Keratinocyte (primary cell): Measurements from ENCODE around the gene EYA4. TPM values are rescaled to one million over a fixed set of nuclear protein-coding genes. Genes with fewer than 3 reads are reported as not detected.

Experiments used
- DNase-seq: peaks from one replicate; pipeline ENCODE4 v3.0.0-alpha.2; 2011; ENCODE audit warnings: low read depth, missing footprints, low spot score
- FAIRE-seq: peaks from 2 replicates; lab custom pipeline; 2011; peaks lifted over from hg19 to GRCh38; lab: Jason Lieb, UNC
- H2AFZ ChIP-seq: 2 replicates; pipeline ENCODE4 v1.6.0; 2012; ENCODE audit warnings: low read length, control low read depth, inconsistent platforms; ENCODE audit not compliant: control insufficient read depth
- H3K27ac ChIP-seq: 2 replicates; pipeline ENCODE4 v1.5.1; 2011; ENCODE audit warnings: low read length; ENCODE audit not compliant: control insufficient read depth, insufficient read depth
- H3K27me3 ChIP-seq: 3 replicates; pipeline ENCODE4 v1.6.0; 2011; ENCODE audit warnings: low read length; ENCODE audit not compliant: control insufficient read depth, insufficient read depth; ENCODE audit errors: extremely low read depth
- H3K36me3 ChIP-seq, 2 experiments: 2 replicates in 1 of 2; 3 replicates in 1 of 2; pipeline ENCODE4 v1.5.1; 2011; ENCODE audit warnings: low read length in 2 of 2, mild to moderate bottlenecking in 1 of 2; ENCODE audit not compliant: control insufficient read depth in 2 of 2, insufficient read depth in 2 of 2; ENCODE audit errors: extremely low read depth in 1 of 2
- H3K4me1 ChIP-seq: 3 replicates; pipeline ENCODE4 v1.5.1; 2011; ENCODE audit warnings: low read length; ENCODE audit not compliant: control insufficient read depth, insufficient read depth; ENCODE audit errors: extremely low read depth
- H3K4me2 ChIP-seq: 3 replicates; pipeline ENCODE4 v1.6.0; 2011; ENCODE audit warnings: low read depth, low read length; ENCODE audit not compliant: control insufficient read depth, insufficient read depth; ENCODE audit errors: extremely low read depth
- H3K4me3 ChIP-seq, 3 experiments: fragments of 200-600 bp in 1 of 3; sonication (generic) in 1 of 3; 2 replicates in 2 of 3; 3 replicates in 1 of 3; pipeline ENCODE4 v1.5.1; 2011 to 2016; ENCODE audit warnings: low read length in 3 of 3, mild to moderate bottlenecking in 3 of 3, control low read depth in 2 of 3, inconsistent platforms in 1 of 3, low read depth in 1 of 3, mixed read lengths in 1 of 3, mixed run types in 1 of 3, moderate library complexity in 1 of 3; ENCODE audit not compliant: control insufficient read depth in 2 of 3, insufficient read depth in 2 of 3; ENCODE audit errors: extremely low read depth in 1 of 3
- H3K79me2 ChIP-seq: 2 replicates; pipeline ENCODE4 v1.6.0; 2012; ENCODE audit warnings: low read length; ENCODE audit not compliant: control insufficient read depth, insufficient read depth
- H3K9ac ChIP-seq: 3 replicates; pipeline ENCODE4 v1.6.0; 2011; ENCODE audit warnings: low read length; ENCODE audit not compliant: control insufficient read depth, insufficient read depth; ENCODE audit errors: extremely low read depth
- H3K9me1 ChIP-seq: 3 replicates; pipeline ENCODE4 v1.6.0; 2011; ENCODE audit warnings: low read length; ENCODE audit not compliant: control insufficient read depth, insufficient read depth; ENCODE audit errors: extremely low read depth
- H3K9me3 ChIP-seq: 2 replicates; pipeline ENCODE4 v1.5.1; 2012; ENCODE audit warnings: low read depth, low read length; ENCODE audit not compliant: control insufficient read depth
- H4K20me1 ChIP-seq: 3 replicates; pipeline ENCODE4 v1.6.0; 2011; ENCODE audit warnings: low read length; ENCODE audit not compliant: control insufficient read depth, insufficient read depth; ENCODE audit errors: extremely low read depth
- EZH2 ChIP-seq: IDR thresholded peaks from one replicate; pipeline ENCODE4 v1.6.1; 2012; ENCODE audit warnings: inconsistent platforms, mild to moderate bottlenecking, low read length, moderate library complexity
- dilution Hi-C: fragments of 300-500 bp; cut with MboI; formaldehyde crosslinking; loops from one replicate; pipeline ENCODE4 v1.7.0; 2020; ENCODE audit warnings: low sequenced_read_pairs; ENCODE audit not compliant: extremely low pct_ligation_motif_present
- polyA plus RNA-seq, 5 experiments: library from polyadenylated mRNA; depleted of rRNA in 3 of 5; stranded (reverse) in 3 of 5; stranded (forward) in 1 of 5; unstranded in 1 of 5; fragments of >200 nt; gene quantifications; 1 replicate in 1 of 5; 2 replicates in 3 of 5; 3 replicates in 1 of 5; pipeline versions ENCODE4 v1.2.1 to v1.2.3, GENCODE V29; 2011 to 2012; ENCODE audit warnings: missing spikeins in 2 of 5, low read depth in 1 of 5, low replicate concordance in 1 of 5
- TF ChIP-seq, protein P1 (sequence below), 3 experiments: IDR thresholded peaks in 1 of 3; conservative IDR thresholded peaks in 1 of 3; optimal IDR thresholded peaks in 1 of 3; 2 replicates in 2 of 3; 3 replicates in 1 of 3; pipeline versions ENCODE3 to v1.5.1; 2011; ENCODE audit warnings: low read length in 3 of 3, mild to moderate bottlenecking in 3 of 3, moderate library complexity in 2 of 3, control low read depth in 1 of 3, inconsistent platforms in 1 of 3; ENCODE audit not compliant: insufficient read depth in 2 of 3; ENCODE audit errors: extremely low read depth in 1 of 3

Gene EYA4
- polyA plus RNA-seq, 1 donor (not counting 4 experiments of a cell fraction or from before 2014, with no cell fraction given): 0.01 TPM

DNA sequence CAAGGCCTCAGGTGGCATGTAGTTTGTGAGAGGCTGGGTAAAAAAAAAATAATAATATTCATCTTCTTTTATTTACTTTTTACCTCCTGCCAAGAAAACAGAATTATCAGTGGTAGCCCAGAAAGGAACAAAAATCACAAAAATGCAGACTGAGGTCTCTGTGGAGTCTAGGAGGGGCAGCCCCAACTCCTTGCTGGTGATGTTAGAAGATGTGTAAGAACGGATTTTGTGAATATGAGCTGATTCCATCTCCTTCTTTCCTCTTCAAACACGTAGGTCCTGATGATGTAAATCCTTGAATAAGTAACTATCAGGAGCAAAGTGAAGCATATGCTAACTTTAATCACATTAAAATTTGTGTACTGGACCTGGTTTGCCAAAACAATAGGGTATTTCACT, 226.8 kb downstream of the EYA4 start:
- H3K9me1 ChIP-seq: no peaks in the 10 kb centered on the region
- no peaks in the 10 kb centered on the region for H3K36me3 ChIP-seq
- no peaks in the 10 kb centered on the region for H3K4me1 ChIP-seq
- no peaks in the 10 kb centered on the region for H3K79me2 ChIP-seq
- no peak overlapping the region for H2AFZ ChIP-seq
- H4K20me1 ChIP-seq: no peaks in the 10 kb centered on the region
- no peak overlapping the region for H3K27ac ChIP-seq
- dilution Hi-C loops: no loop called here
- no peak overlapping the region for H3K4me2 ChIP-seq
- DNase-seq (no peak), FAIRE-seq (no peak)
- H3K27me3 ChIP-seq: no peaks in the 10 kb centered on the region
- no peak overlapping the region for H3K4me3 ChIP-seq
- H3K9me3 ChIP-seq: no peaks in the 10 kb centered on the region
- no peak overlapping the region for H3K9ac ChIP-seq
- TF ChIP-seq EZH2: no peak
- TF ChIP-seq, protein P1, sequence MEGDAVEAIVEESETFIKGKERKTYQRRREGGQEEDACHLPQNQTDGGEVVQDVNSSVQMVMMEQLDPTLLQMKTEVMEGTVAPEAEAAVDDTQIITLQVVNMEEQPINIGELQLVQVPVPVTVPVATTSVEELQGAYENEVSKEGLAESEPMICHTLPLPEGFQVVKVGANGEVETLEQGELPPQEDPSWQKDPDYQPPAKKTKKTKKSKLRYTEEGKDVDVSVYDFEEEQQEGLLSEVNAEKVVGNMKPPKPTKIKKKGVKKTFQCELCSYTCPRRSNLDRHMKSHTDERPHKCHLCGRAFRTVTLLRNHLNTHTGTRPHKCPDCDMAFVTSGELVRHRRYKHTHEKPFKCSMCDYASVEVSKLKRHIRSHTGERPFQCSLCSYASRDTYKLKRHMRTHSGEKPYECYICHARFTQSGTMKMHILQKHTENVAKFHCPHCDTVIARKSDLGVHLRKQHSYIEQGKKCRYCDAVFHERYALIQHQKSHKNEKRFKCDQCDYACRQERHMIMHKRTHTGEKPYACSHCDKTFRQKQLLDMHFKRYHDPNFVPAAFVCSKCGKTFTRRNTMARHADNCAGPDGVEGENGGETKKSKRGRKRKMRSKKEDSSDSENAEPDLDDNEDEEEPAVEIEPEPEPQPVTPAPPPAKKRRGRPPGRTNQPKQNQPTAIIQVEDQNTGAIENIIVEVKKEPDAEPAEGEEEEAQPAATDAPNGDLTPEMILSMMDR (optimal IDR thresholded peaks at IDR 0.05 in 1 of 3, IDR thresholded peaks at IDR 0.05 in 1 of 3, conservative IDR thresholded peaks at IDR 0.05 in 1 of 3; ENCODE audit: extremely low read depth in 1 of 3, insufficient read depth in 2 of 3, low read length in 3 of 3): no peak

GRCh38 chr6:133468591-133468990, 227.4 kb downstream of the EYA4 start:
- dilution Hi-C loops: no loop called here
- H2AFZ ChIP-seq: no peak overlapping the region
- no peak overlapping the region for H3K27ac ChIP-seq
- no peak for TF ChIP-seq EZH2
- TF ChIP-seq, protein P1 (optimal IDR thresholded peaks at IDR 0.05 in 1 of 3, IDR thresholded peaks at IDR 0.05 in 1 of 3, conservative IDR thresholded peaks at IDR 0.05 in 1 of 3; ENCODE audit: extremely low read depth in 1 of 3, insufficient read depth in 2 of 3, low read length in 3 of 3): no peak
- H3K79me2 ChIP-seq: no peaks in the 10 kb centered on the region
- H3K9ac ChIP-seq: no peak overlapping the region
- no peaks in the 10 kb centered on the region for H3K9me3 ChIP-seq
- no peaks in the 10 kb centered on the region for H3K27me3 ChIP-seq
- no peak overlapping the region for H3K4me3 ChIP-seq
- no peaks in the 10 kb centered on the region for H4K20me1 ChIP-seq
- no peak overlapping the region for H3K4me2 ChIP-seq
- H3K36me3 ChIP-seq: no peaks in the 10 kb centered on the region
- no peak for FAIRE-seq
- H3K9me1 ChIP-seq: no peaks in the 10 kb centered on the region
- DNase-seq: no peak
- no peaks in the 10 kb centered on the region for H3K4me1 ChIP-seq
